AG10803 (cell line): ENCODE measurements around the gene PRR3.
"Not testable (repeated sequence)": the region's sequence is repeated elsewhere in the genome, so short reads cannot be mapped to it uniquely, and the experiment has no call there.

ENCODE experiments used
- DNase-seq: peaks from one replicate; pipeline ENCODE4 v3.0.0; 2010; ENCODE audit warnings: low read depth
- H3K4me3 ChIP-seq: 2 replicates; pipeline ENCODE4 v1.5.1; 2011; ENCODE audit warnings: mild to moderate bottlenecking, low read length, control low read depth
- TF ChIP-seq, protein P1 (sequence below): conservative IDR thresholded peaks from 2 replicates; pipeline ENCODE4 v1.5.1; 2011; ENCODE audit warnings: mild to moderate bottlenecking, low read length, control low read depth, inconsistent platforms

Gene PRR3

GRCh38 chr6:30589754-30590358 lies 32.8 kb downstream of the PRR3 start:
- no peak overlapping the region for H3K4me3 ChIP-seq
- TF ChIP-seq, protein P1, sequence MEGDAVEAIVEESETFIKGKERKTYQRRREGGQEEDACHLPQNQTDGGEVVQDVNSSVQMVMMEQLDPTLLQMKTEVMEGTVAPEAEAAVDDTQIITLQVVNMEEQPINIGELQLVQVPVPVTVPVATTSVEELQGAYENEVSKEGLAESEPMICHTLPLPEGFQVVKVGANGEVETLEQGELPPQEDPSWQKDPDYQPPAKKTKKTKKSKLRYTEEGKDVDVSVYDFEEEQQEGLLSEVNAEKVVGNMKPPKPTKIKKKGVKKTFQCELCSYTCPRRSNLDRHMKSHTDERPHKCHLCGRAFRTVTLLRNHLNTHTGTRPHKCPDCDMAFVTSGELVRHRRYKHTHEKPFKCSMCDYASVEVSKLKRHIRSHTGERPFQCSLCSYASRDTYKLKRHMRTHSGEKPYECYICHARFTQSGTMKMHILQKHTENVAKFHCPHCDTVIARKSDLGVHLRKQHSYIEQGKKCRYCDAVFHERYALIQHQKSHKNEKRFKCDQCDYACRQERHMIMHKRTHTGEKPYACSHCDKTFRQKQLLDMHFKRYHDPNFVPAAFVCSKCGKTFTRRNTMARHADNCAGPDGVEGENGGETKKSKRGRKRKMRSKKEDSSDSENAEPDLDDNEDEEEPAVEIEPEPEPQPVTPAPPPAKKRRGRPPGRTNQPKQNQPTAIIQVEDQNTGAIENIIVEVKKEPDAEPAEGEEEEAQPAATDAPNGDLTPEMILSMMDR = no peak
- DNase-seq = no peak

DNA sequence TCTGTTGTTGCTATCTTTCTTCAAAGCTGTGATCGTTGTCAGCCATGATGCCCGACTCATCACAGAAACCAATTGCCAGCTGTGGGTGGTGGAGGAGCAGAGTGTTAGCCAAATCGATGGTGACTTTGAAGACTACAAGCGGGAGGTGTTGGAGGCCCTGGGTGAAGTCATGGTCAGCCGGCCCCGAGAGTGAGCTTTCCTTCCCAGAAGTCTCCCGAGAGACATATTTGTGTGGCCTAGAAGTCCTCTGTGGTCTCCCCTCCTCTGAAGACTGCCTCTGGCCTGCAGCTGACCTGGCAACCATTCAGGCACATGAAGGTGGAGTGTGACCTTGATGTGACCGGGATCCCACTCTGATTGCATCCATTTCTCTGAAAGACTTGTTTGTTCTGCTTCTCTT lies 33.4 kb downstream of the PRR3 start:
- TF ChIP-seq, protein P1 = no peak

DNA sequence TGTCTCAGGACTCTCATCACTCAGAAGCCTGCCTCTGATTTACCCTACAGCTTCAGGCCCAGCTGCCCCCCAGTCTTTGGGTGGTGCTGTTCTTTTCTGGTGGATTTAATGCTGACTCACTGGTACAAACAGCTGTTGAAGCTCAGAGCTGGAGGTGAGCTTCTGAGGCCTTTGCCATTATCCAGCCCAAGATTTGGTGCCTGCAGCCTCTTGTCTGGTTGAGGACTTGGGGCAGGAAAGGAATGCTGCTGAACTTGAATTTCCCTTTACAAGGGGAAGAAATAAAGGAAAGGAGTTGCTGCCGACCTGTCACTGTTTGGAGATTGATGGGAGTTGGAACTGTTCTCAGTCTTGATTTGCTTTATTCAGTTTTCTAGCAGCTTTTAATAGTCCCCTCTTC lies 33.9 kb downstream of the PRR3 start:
- TF ChIP-seq, protein P1 = no peak
- DNase-seq = peak; percentile 50
- no peak overlapping the region for H3K4me3 ChIP-seq

More for the DNA sequence above, 33.4 kb downstream of the PRR3 start:
- DNase-seq = no peak
- H3K4me3 ChIP-seq = no peak overlapping the region

DNA sequence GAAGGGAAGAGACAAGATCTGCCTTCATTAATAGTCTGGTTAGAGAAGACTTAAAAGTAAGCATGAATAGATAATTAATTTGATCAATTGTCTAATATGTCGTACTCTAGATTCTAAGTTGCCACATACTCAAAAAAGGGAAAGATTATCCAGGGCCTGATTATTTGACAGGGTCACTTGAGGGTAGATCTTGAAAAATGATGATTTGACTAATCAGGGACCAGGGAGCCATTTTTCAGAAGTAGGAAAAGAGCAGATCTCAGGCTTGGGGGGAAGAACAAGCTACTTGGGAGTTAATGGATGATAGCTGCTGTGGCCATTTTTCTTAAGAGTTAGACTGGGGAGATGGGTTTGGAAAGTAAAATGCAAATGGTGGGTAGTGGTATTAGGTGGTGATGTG lies 35.2 kb downstream of the PRR3 start:
- no peak overlapping the region for H3K4me3 ChIP-seq
- no peak for DNase-seq
- TF ChIP-seq, protein P1 = no peak

DNA sequence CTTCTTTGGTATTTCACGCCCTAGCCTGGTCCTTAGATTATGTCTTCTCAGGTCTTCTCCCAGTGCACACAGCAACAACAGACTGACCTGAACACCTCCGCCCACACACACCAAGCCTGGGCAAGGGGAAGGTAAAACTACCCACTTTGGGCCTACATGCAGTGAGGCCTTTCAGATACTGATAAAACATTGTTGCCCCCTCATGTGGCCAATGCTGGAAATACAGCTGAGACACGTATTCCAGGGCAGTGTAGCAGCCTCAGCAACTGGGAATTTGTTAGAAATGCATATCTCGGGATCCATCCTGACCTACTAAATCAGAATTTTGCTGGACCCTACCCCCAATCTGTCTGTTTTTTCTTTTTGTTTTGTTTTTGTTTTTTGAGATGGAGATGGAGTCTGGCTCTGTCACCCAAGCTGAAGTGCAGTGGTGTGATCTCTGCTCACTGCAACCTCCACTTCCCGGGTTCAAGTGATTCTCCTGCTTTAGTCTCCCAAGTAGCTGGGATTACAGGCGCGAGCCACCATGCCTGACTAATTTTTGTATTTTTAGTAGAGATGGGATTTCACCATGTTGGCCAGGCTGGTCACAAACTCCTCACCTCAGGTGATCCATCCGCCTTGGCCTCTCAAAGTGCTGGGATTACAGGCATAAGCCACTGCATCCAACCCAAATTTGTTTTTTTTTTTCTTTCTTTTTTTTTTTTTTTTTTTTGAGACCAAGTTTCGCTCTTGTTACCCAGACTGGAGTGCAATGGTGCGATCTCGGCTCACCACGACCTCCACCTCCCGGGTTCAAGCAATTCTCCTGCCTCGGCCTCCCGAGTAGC lies 40.4 kb downstream of the PRR3 start:
- DNase-seq = peak; percentile 71
- TF ChIP-seq, protein P1 = peak; percentile 84
- not testable (repeated sequence) for H3K4me3 ChIP-seq

GRCh38 chr6:30598912-30599624 lies 42.0 kb downstream of the PRR3 start:
- H3K4me3 ChIP-seq = no peak overlapping the region
- TF ChIP-seq, protein P1 = no peak
- no peak for DNase-seq
